ENCODE measurements around the gene VWA8.

GRCh38 chr13:41641961-41642360, 318.9 kb downstream of the VWA8 start:
- TF ChIP-seq GATA3 (IDR thresholded peaks at IDR 0.05; ENCODE audit: low read depth, low read length) (no peak), GATA2 (IDR thresholded peaks at IDR 0.05; ENCODE audit: low read depth, low read length) (no peak)
